ENCODE results near the gene EIF2B4. TPM values are rescaled to one million over a fixed set of nuclear protein-coding genes. Genes with fewer than 3 reads are reported as not detected.

The EIF2B4 gene
- total and polyA plus RNA-seq, 9 of the 15 experiments (the other 6 are each of a cell fraction or from before 2014, with no cell fraction given): 29.7 to 80.3 (median 58.9) TPM

- TF ChIP-seq DEAF1 (CRISPR knock-in tag; IDR thresholded peaks at IDR 0.05) (no peak), GABPB2 (CRISPR knock-in tag; conservative IDR thresholded peaks at IDR 0.05) (no peak), ELF1 (tag; IDR thresholded peaks at IDR 0.05) (0 out of 2 replicates have a peak, but pooled peaks have one; percentile 25), MEIS2 (IDR thresholded peaks at IDR 0.05; ENCODE audit: partially characterized antibody) (peak; percentile 11), ESRRA (IDR thresholded peaks at IDR 0.05; ENCODE audit: borderline replicate concordance, low read depth) (peak; percentile 80), ZNF507 (tag; conservative IDR thresholded peaks at IDR 0.05) (no peak), NFXL1 (CRISPR knock-in tag; IDR thresholded peaks at IDR 0.05) (no peak), MYC (IDR thresholded peaks at IDR 0.05; ENCODE audit: low read depth, low read length) (0 out of 2 replicates have a peak, but pooled peaks have one; percentile 14), MYC (CRISPR knock-in tag; IDR thresholded peaks at IDR 0.05; ENCODE audit: borderline replicate concordance, low read depth) (no peak), ZBTB49 (CRISPR knock-in tag; IDR thresholded peaks at IDR 0.05; ENCODE audit: borderline replicate concordance) (no peak), CREB1 (IDR thresholded peaks at IDR 0.05) (no peak), CREB1 (CRISPR knock-in tag; IDR thresholded peaks at IDR 0.05) (no peak), HDAC1 (IDR thresholded peaks at IDR 0.05) (peak in 1 of 2 experiments; percentile 55; a peak in 1 of 4 replicates), TRIM28 (IDR thresholded peaks at IDR 0.05) (no peak; the same call in none of the 2 replicates), ZC3H11A (IDR thresholded peaks at IDR 0.05; ENCODE audit: low read depth, low read length) (no peak), RFX1 (IDR thresholded peaks at IDR 0.05) (no peak), ARID1B (IDR thresholded peaks at IDR 0.05) (peak; percentile 74), COPS2 (conservative IDR thresholded peaks at IDR 0.05) (no peak)
- TF ChIP-seq, protein P1, sequence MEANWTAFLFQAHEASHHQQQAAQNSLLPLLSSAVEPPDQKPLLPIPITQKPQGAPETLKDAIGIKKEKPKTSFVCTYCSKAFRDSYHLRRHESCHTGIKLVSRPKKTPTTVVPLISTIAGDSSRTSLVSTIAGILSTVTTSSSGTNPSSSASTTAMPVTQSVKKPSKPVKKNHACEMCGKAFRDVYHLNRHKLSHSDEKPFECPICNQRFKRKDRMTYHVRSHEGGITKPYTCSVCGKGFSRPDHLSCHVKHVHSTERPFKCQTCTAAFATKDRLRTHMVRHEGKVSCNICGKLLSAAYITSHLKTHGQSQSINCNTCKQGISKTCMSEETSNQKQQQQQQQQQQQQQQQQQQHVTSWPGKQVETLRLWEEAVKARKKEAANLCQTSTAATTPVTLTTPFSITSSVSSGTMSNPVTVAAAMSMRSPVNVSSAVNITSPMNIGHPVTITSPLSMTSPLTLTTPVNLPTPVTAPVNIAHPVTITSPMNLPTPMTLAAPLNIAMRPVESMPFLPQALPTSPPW (CRISPR knock-in tag; IDR thresholded peaks at IDR 0.05): 0 out of 2 replicates have a peak, but pooled peaks have one; percentile 17
Observed at GRCh38 chr2:27353762-27354596, 16.2 kb downstream of the EIF2B4 start (continued).

All from K562 (cell line).